Aorta (tissue), 5 donors: Measurements from ENCODE around the gene PRKCSH. TPM values are rescaled to one million over a fixed set of nuclear protein-coding genes. Genes with fewer than 3 reads are reported as not detected.

Experiments
- ATAC-seq: fragments of 200-7000 bp; cut with Tn5 transposase; one replicate; pipeline ENCODE4 v1.9.1; 2022; ENCODE audit warnings: moderate library complexity; ENCODE audit not compliant: low FRiP score
- DNase-seq, 2 donors: peaks; one replicate each; pipeline ENCODE4 v3.0.0-alpha.2; 2020
- H3K27ac ChIP-seq, 2 donors: one replicate each; pipeline ENCODE4 v1.5.1; 2013; ENCODE audit warnings: low read length in 2 of 2, mild to moderate bottlenecking in 2 of 2, moderate library complexity in 2 of 2, control low read depth in 1 of 2, inconsistent platforms in 1 of 2, low read depth in 1 of 2
- H3K27me3 ChIP-seq, 2 donors: one replicate each; pipeline ENCODE4 v1.6.1; 2013; ENCODE audit warnings: control low read depth in 1 of 2, low read length in 1 of 2, mild to moderate bottlenecking in 1 of 2, moderate library complexity in 1 of 2; ENCODE audit not compliant: insufficient read depth in 2 of 2, control insufficient read depth in 1 of 2
- H3K36me3 ChIP-seq, 2 donors: one replicate each; pipeline ENCODE4 v1.6.1; 2013; ENCODE audit warnings: control low read depth in 1 of 2, low read length in 1 of 2, mild to moderate bottlenecking in 1 of 2; ENCODE audit not compliant: insufficient read depth in 2 of 2, control insufficient read depth in 1 of 2
- H3K4me1 ChIP-seq, 2 donors: one replicate each; pipeline ENCODE4 v1.6.1; 2013; ENCODE audit warnings: low read length in 2 of 2, control low read depth in 1 of 2, mild to moderate bottlenecking in 1 of 2, moderate library complexity in 1 of 2; ENCODE audit not compliant: insufficient read depth in 2 of 2, control insufficient read depth in 1 of 2
- H3K4me3 ChIP-seq, 2 donors: one replicate each; pipeline ENCODE4 v1.5.1; 2013; ENCODE audit warnings: low read length in 2 of 2, control low read depth in 1 of 2, mild to moderate bottlenecking in 1 of 2
- H3K9me3 ChIP-seq: one replicate; pipeline ENCODE4 v1.6.1; 2013; ENCODE audit warnings: mild to moderate bottlenecking, low read length; ENCODE audit not compliant: control insufficient read depth
- WGBS, 2 donors: extraction: QIAGEN DNeasy Blood & Tissue Kit; methylation state at CpG; one replicate each; pipeline ENCODE4 v1.1.7; 2013; 5-methylcytosine and 5-hydroxymethylcytosine counted together
- intact Hi-C, 2 donors: fragments of 100-400 bp; cut with DNase I; formaldehyde crosslinking; loops; one replicate each; pipeline versions ENCODE4 v1.14.2 to v1.15.0; 2022
- polyA plus RNA-seq, 2 donors: library from polyadenylated mRNA; stranded (reverse); fragments of 200-250 nt; gene quantifications; one replicate each; pipeline ENCODE4 v1.2.3, GENCODE V29; 2013
- total RNA-seq, 2 donors: library from RNA; stranded (reverse); fragmentation: NEBNext Ultra II Directional; extraction: Animal tissue kit (Norgen Biotek cat#: 25700); gene quantifications; one replicate each; pipeline ENCODE4 v1.2.1, GENCODE V29; 2021
- donor health status: healthy with polysubstance abuse.
- donor health status: Bipolar disorder and iron deficiency.
- donor health status: DM: no; HTN: no; CAD: no.
- donor health status: DM: no; HTN: no; CAD: no.
- donor health status: DM: yes; HTN: yes; CAD: no.

PRKCSH gene
- total and polyA plus RNA-seq, 4 donors: 90.2 to 207 (median 168) TPM

DNA sequence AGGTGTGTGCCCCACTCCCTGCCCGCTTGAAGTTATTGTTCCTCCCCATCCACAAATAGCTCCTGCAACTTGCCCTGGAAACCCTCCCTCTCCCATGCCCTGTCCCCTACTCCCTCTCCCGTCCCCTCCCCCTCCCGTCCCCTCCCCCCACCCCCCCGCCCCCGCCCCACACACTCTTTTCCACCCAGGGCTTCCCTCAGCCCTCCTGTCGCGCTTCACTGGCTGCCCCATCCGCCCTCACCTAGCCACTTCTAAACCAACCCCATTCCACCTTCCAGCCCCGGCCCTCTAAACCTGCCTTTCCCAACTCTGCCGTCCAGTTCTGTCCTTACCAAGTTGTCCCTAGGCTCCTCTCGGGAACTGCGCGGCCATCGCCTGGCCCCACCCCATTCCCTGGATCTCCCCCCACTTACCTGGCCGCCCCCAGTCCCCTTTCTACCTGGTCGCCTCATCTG lies 17.3 kb upstream of the PRKCSH start:
- no peaks in the 10 kb centered on the region for H3K4me1 ChIP-seq
- WGBS, 2 donors: 3 to 12% methylated on average over 10 to 16 of the region's 16 CpGs
- H3K27ac ChIP-seq: no peak overlapping the region
- DNase-seq (no peak), ATAC-seq (no peak)
- H3K4me3 ChIP-seq: peak overlapping the region in 1 of 2 donors; percentile 58
- no peaks in the 10 kb centered on the region for H3K27me3 ChIP-seq
- no peaks in the 10 kb centered on the region for H3K36me3 ChIP-seq
- intact Hi-C loops: loop anchor here in 1 of 2 donors (5.0 kb wide), 1 partner anchor 36 kb away; the partner anchor contains the start of gene EPOR
- no peaks in the 10 kb centered on the region for H3K9me3 ChIP-seq

DNA sequence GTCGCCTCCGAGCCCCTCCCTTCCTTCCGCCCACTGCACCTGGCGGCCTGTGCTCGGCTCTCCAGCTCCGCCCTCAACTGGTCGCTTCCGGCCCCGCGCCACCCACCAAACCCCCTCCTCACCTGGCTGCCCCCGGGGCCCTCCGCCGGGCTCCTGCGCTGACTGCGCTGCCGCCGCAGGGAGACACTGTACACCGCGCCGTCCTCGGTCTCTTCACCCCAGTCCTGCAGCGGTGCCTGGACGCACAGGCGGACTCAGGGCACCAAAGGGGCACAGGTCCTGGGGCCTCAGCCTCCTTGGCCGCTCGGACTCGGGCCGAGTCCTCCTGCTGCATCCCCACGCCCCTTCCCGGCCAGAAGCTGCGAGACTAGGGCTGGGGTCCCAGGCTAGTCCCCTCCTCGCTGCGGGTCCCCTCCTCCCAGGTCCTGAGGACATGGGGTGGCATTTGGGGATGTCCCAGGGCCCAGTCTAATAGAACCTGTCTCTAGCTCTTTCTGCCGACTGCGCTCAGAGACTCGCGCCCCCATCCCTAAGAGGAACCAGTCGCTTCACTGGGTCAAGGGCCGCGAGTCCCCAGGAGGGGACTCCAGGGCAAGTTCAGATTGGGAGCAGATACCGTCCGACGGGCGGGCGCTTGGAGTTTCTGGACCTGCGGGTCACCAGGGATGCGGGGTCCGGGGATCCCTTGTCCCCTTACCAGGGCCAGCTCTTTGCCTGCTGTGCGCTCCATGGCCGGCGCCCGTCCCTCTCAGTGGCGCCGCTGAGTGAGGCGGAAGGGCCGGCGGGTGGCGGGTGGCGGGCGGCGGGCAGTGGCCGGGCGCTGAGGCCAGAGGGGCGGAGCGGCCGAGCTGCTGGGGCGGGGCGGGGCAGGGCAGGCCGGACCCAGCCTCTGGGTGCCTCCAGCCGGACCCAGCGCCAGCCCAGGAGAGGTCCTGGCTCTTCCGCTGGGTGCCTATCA lies 16.6 kb upstream of the PRKCSH start, which contains the start of gene RGL3:
Gene RGL3 (minus strand): TSS at position 766 of the 958 bp plus-strand sequence. CDS start 36 bp downstream, at position 730.
- Histone ChIP-seq H3K9me3 (no peaks in the 10 kb centered on the region), H3K27me3 (no peaks in the 10 kb centered on the region), H3K4me3 (peak within 1 kb of the TSS; percentile 31 to 58), H3K36me3 (no peaks in the 10 kb centered on the region), H3K4me1 (no peaks in the 10 kb centered on the region), H3K27ac (no peak within 1 kb of the TSS)
- 2% methylated on average over 70 to 72 of the region's 72 CpGs for WGBS, 2 donors
- intact Hi-C loops: loop anchor here in 1 of 2 donors (5.0 kb wide), 1 partner anchor 37 kb away; the partner anchor contains the start of gene EPOR
- DNase-seq (peak; percentile 78 to 91), ATAC-seq (peak; percentile 75)

DNA sequence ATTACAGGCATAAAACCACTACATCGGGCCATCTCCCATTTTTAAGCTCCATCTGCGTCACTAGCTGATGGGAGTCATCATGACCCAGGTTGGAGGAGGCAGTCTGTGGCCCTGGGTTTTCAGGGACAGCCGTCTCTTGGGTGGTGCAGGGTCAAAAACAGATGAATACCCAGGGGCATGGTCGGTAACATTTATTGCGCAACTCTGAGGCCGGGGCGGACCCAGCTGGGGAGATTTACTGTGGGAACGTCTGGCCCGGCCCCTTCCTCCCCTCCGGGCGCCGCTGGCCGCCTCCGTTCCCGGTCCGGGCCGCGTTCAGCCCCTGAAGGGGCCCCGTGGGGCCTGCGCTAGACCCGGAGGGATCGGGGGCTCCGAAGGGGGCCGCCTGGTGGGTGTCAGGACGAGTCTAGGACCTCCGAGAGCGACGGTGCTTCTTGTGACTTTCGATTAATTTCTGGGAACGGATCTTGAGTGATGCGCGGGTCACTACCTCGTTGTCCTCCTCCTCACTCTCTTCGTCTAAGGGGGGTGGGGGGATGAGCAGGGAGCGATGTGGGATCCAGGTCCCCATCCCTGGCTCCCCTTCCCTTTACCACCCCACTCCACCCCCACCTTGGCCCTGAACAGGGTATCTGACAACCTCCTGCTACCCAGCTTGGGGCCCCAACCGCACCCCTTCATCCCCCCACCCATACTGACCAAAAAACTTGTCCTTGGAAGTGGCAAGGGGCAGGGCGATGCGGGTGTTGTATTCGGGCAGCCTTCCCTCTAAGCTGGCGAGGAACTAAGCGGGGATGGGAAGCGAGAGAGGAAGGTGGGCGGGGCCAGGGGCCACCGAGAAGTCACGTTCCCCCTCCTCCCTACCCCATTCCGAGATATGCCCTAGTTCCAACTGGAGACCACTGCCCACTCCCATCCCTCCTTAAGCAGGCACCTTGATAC lies 14.7 kb upstream of the PRKCSH start:
- Histone ChIP-seq H3K27me3 (no peaks in the 10 kb centered on the region), H3K4me3 (no peak overlapping the region), H3K27ac (no peak overlapping the region), H3K9me3 (no peaks in the 10 kb centered on the region), H3K4me1 (no peaks in the 10 kb centered on the region), H3K36me3 (no peaks in the 10 kb centered on the region)
- peak; percentile 72 for ATAC-seq
- intact Hi-C loops: loop anchor here in 1 of 2 donors (5.0 kb wide), 1 partner anchor 38 kb away; the partner anchor contains the start of gene EPOR
- DNase-seq: peak; percentile 81 to 85
- WGBS, 2 donors: 3 to 5% methylated on average over 46 of the region's 46 CpGs

DNA sequence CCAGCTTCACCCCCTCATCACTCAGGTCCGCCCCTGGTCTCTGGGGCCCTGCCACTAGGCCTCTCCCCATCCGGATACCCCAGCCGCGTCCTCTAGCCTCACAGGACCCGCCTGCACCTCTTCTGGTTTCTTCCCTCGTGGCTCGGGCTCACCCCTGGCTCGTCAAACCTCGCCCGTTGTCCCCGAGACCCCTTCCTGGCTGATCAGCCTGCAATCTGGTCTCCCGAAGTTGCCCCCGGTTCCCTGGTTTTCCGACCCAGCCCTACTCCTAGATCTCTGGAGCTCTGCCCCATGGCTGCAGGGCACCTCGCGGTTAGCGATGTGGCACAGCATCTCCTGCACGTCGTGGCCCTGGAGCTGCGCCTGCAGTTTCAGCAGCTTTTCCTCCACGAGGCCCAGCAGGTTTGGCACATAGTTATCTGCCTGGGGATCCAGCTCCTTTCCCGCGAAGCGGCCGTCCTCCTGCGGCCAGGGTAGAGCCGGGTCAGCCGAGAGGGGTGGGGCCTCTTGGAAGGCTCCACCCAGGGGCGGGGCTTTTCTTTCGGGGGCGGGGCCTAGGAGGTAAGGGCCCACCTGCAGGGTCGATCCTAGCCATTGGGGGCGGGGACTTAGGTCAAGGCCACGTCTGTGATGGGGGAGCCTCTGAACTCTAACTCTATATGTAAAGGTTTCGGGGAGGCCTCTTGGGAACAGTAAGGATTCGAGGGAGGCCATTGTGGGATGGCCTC lies 13.9 kb upstream of the PRKCSH start:
- Histone ChIP-seq H3K4me3 (no peak overlapping the region), H3K9me3 (no peaks in the 10 kb centered on the region), H3K27me3 (no peaks in the 10 kb centered on the region), H3K27ac (no peak overlapping the region), H3K4me1 (no peaks in the 10 kb centered on the region), H3K36me3 (no peaks in the 10 kb centered on the region)
- intact Hi-C loops: loop anchor here in 1 of 2 donors (5.0 kb wide), 1 partner anchor 39 kb away; the partner anchor contains the start of gene EPOR
- peak; percentile 44 for ATAC-seq
- WGBS, 2 donors: 17 to 22% methylated on average over 36 of the region's 36 CpGs
- peak; percentile 78 to 87 for DNase-seq

DNA sequence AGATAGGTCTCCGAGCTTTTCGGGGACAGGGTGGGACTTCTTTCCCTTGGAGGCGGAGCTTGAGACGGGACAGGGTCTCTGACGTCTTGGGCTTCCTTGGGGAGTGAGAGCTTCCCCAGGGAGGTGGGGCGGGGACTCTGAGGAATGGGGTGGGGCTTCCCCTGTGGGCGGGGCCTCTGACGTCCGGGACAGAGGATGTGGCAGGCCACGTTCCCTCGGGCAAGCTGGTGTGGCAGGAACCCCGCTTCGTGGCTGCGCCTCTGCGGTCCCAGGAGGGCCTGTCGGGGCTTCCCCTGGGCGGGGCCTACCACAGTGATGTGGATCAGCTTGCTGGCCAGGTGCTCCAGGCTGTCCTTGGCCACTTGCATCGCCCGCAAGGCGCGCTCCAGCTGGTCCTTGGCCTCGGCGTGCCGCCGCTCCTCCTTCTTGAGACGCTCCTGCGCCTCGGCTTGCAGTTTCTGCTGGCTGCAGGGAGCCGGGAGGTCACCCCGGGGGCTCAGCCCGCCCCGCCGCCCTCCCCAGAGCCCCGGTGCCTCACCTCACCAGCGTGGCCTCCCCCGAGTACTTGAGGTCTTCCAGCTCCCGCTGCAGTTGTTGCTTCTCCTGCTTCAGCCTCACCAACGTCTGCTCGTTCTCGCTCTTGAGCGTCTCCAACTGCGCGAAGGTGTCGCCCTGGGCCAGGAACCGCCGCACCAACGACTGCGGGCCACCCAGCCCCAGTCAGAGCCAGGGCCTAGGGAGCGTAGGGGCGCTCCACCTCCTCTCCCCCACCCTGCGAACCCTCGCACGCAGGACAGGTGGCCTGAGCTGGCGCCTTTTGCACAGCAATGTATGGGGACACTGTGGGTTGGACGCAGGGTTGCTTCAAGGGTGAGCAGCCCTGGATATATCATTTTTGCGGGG lies 13.0 kb upstream of the PRKCSH start:
- Histone ChIP-seq H3K27ac (peak overlapping the region in 1 of 2 donors; percentile 1), H3K4me1 (no peaks in the 10 kb centered on the region), H3K27me3 (no peaks in the 10 kb centered on the region), H3K4me3 (no peak overlapping the region), H3K36me3 (no peaks in the 10 kb centered on the region), H3K9me3 (no peaks in the 10 kb centered on the region)
- WGBS, 2 donors: 5 to 8% methylated on average over 47 to 56 of the region's 56 CpGs
- peak; percentile 72 for ATAC-seq
- intact Hi-C loops: loop anchor here in 1 of 2 donors (5.0 kb wide), 1 partner anchor 40 kb away; the partner anchor contains the start of gene EPOR
- peak; percentile 93 to 94 for DNase-seq

DNA sequence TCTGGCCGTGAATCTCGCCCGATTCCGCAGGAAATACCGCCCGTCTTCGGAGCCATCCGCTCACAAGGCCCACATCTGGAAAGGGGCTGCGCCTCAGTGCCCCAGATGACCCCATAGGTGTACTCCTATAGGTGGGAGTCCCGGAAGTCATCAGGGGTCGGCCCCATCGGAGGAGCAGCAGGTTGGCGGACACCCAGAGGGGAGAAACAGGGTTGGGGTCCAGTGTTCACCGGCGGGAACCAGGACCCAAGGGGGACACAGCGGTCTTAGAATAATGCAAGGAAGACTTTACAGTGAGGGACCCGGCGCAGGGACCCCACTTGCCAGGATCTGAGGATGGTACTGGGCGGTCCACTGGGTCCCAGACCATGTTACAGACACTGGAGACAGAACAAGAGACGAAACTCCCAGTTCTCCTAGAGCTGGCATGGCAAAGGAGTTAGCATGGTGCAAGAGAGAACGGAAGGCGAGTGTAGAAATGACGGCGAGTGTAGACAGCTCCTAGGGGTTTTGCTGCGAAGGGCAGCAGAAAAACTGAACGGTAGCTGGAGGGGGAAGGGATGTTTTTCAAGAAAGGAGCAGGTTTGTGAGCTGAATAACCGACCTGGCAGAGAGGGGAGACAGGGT lies 12.2 kb upstream of the PRKCSH start:
- no peaks in the 10 kb centered on the region for H3K36me3 ChIP-seq
- no peaks in the 10 kb centered on the region for H3K9me3 ChIP-seq
- intact Hi-C loops: loop anchor here in 1 of 2 donors (5.0 kb wide), 1 partner anchor 41 kb away; the partner anchor contains the start of gene EPOR
- no peak for ATAC-seq
- H3K4me1 ChIP-seq: no peaks in the 10 kb centered on the region
- H3K27me3 ChIP-seq: no peaks in the 10 kb centered on the region
- no peak for DNase-seq
- H3K27ac ChIP-seq: no peak overlapping the region
- WGBS, 2 donors: 41 to 45% methylated on average over 27 of the region's 27 CpGs
- H3K4me3 ChIP-seq: no peak overlapping the region

DNA sequence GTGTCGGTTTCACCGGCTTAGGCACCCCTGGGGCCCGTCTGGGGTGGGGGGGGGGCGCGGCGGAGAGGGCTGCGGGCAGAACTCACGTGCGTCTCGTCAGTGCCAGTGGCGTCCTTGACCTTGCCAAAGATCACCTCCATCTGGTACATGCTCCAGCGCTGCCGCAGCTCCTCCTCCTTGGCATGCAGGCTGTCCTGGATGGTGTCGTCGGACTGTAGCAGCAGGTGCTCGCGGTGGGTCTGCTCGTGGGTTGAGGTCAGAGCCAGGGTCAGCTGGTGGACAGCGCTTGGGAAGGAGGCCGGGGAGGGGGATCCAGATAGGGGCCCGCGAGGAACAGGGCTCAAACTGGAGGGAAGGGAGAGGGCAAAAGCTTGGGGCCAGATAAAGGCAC lies 11.6 kb upstream of the PRKCSH start:
- Histone ChIP-seq H3K27me3 (no peaks in the 10 kb centered on the region), H3K9me3 (no peaks in the 10 kb centered on the region), H3K4me1 (no peaks in the 10 kb centered on the region), H3K27ac (no peak overlapping the region), H3K4me3 (no peak overlapping the region), H3K36me3 (no peaks in the 10 kb centered on the region)
- 15 to 23% methylated on average over 21 to 22 of the region's 22 CpGs for WGBS, 2 donors
- ATAC-seq (no peak), DNase-seq (no peak)
- intact Hi-C loops: loop anchor here in 1 of 2 donors (5.0 kb wide), 1 partner anchor 41 kb away; the partner anchor contains the start of gene EPOR
